ENCODE results near the gene L3MBTL3.

- no peak for TF ChIP-seq CTCF (IDR thresholded peaks at IDR 0.05 in 2 of 3, conservative IDR thresholded peaks at IDR 0.05 in 1 of 3; ENCODE audit: borderline replicate concordance in 1 of 3, insufficient read depth in 1 of 3, low read depth in 2 of 3, low read length in 2 of 3)
- TF ChIP-seq POLR2A (IDR thresholded peaks at IDR 0.05; ENCODE audit: borderline replicate concordance, extremely low read depth, insufficient read depth, insufficient read length): no peak
- TF ChIP-seq EGR1 (IDR thresholded peaks at IDR 0.05; ENCODE audit: low read depth): no peak
- TF ChIP-seq REST (IDR thresholded peaks at IDR 0.05; ENCODE audit: low read depth): no peak
- TF ChIP-seq SIN3A (IDR thresholded peaks at IDR 0.05; ENCODE audit: low read depth): no peak
- TF ChIP-seq CBX3 (IDR thresholded peaks at IDR 0.05; ENCODE audit: low read depth): no peak
- no peak for TF ChIP-seq RAD21 (IDR thresholded peaks at IDR 0.05; ENCODE audit: low read depth)
- TF ChIP-seq POLR2AphosphoS5 (IDR thresholded peaks at IDR 0.05; ENCODE audit: low read depth, low read length): no peak
- TF ChIP-seq EZH2 (IDR thresholded peaks at IDR 0.05): no peak
- no peak for TF ChIP-seq YY1 (IDR thresholded peaks at IDR 0.05; ENCODE audit: extremely low read depth, insufficient replicate concordance, low read depth, low read length)
- no peak for TF ChIP-seq ELF1 (IDR thresholded peaks at IDR 0.05; ENCODE audit: borderline replicate concordance, low read depth)
- TF ChIP-seq EZH2phosphoT487 (IDR thresholded peaks at IDR 0.05; ENCODE audit: borderline replicate concordance): no peak
Observed at GRCh38 chr6:130185658-130186057, 167.3 kb downstream of the L3MBTL3 start.

Data from HCT116 (cell line).